ENCODE data around the gene IPO13. TPM values are rescaled to one million over a fixed set of nuclear protein-coding genes. Genes with fewer than 3 reads are reported as not detected.

IPO13 gene
- total and polyA plus RNA-seq, 10 of the 15 experiments (the other 5 are each of a cell fraction or from before 2014, with no cell fraction given): 7.1 to 26.6 (median 15.9) TPM

- in situ Hi-C loops (cut with MboI) (no loop called here), intact Hi-C loops (cut with micrococcal nuclease; ENCODE audit: unreplicated experiment) (no loop called here)
- H3K4me1 ChIP-seq (ENCODE audit: control insufficient read depth, insufficient read depth, low read length): peaks cover 20% of the 10 kb centered on the region
- CTCF ChIA-PET: interaction anchor here (0.7 to 2.0 kb wide), 4 partner anchors 28 to 320 kb away, joined by 3 to 6 read pairs (median 3); partner anchors contain the start of gene DMAP1
- H3K4me3 ChIP-seq: peak overlapping the region; percentile 98; the same call in 1 of the 2 replicates
- H3K9ac ChIP-seq (ENCODE audit: control insufficient read depth, insufficient read depth, low read length): peak overlapping the region; percentile 89; the same call in 1 of the 2 replicates
- RAD21 ChIA-PET (ENCODE audit: unreplicated experiment): interaction anchor here (2.6 kb wide), 1 partner anchor 208 kb away, joined by 6 read pairs; no protein-coding TSS in a partner anchor
- peaks cover 33% of the 10 kb centered on the region for H3K79me2 ChIP-seq (ENCODE audit: control insufficient read depth, insufficient read depth, low read length)
- SMC1A ChIA-PET (ENCODE audit: uncharacterized antibody, unreplicated experiment): no interaction called here
- POLR2A ChIA-PET: interaction anchor here (1.1 kb wide), 1 partner anchor 322 kb away, joined by 3 read pairs; the partner anchor contains the start of gene KDM4A
- DNase-seq (ENCODE audit: low read depth, low spot score): no peak
- peaks cover 9 to 11% of the 10 kb centered on the region in 2 experiments for H3K36me3 ChIP-seq (ENCODE audit: control insufficient read depth in 2 of 2, insufficient read depth in 2 of 2, low read length in 1 of 2)
- FAIRE-seq: no peak
- H3K4me2 ChIP-seq (ENCODE audit: control insufficient read depth, insufficient read depth): peak overlapping the region; percentile 93
- WGBS (ENCODE audit: insufficient coverage, insufficient replicate concordance, low lambda C conversion rate, missing lambda C conversion rate): 97% methylated on average over 17 of the region's 17 CpGs
- BruUV-seq (replicated peaks): no TSS peak
- no peaks in the 10 kb centered on the region for H4K20me1 ChIP-seq (ENCODE audit: control insufficient read depth, insufficient read depth)
- no peak overlapping the region for H2AFZ ChIP-seq (ENCODE audit: control insufficient read depth, low read depth, low read length)
- H3K27ac ChIP-seq (ENCODE audit: control insufficient read depth, insufficient read depth): no peak overlapping the region
- TF ChIP-seq E4F1 (IDR thresholded peaks at IDR 0.05; ENCODE audit: borderline replicate concordance, partially characterized antibody): no peak
- no peaks in the 10 kb centered on the region for H3K9me3 ChIP-seq (replicated peaks; ENCODE audit: control insufficient read depth, insufficient read depth, low read length)
- no peak for ATAC-seq
- H3K27me3 ChIP-seq (replicated peaks in 1 of 2; ENCODE audit: control insufficient read depth in 2 of 2, insufficient read depth in 2 of 2, low read length in 1 of 2): no peaks in the 10 kb centered on the region
Measured at GRCh38 chr1:43971336-43971980, 24.7 kb downstream of the IPO13 start.

DNA sequence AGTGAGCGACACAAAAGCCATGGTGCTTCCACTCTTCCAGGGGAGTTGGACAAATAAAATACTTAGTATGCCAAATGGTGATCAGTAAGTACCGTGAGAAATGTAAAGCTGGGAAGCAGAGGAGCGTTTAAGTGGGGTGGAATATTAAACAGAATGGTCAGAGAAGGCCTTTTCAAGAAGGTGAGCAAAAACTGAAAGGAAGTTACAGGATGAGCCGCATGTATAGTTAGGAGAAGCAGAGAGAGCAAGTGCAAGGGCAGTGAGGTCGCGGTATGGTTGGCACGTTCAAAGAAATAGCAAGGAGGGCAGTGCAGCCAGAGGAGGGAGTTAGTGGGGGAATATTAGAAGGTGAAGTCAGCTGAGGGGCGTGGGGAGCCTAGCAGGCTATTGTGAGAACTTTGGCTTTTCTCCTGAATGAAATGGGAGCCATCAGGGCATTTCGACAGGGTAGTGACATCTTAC lies 27.3 kb downstream of the IPO13 start:
- FAIRE-seq (no peak), ATAC-seq (no peak; the same call in 1 of the 3 replicates), DNase-seq (ENCODE audit: low read depth, low spot score) (no peak)
- Histone ChIP-seq H3K4me3 (peak overlapping the region; percentile 82), H3K79me2 (ENCODE audit: control insufficient read depth, insufficient read depth, low read length) (peaks cover 46% of the 10 kb centered on the region), H4K20me1 (ENCODE audit: control insufficient read depth, insufficient read depth) (no peaks in the 10 kb centered on the region), H3K36me3 (ENCODE audit: control insufficient read depth in 2 of 2, insufficient read depth in 2 of 2, low read length in 1 of 2) (peaks cover 11 to 15% of the 10 kb centered on the region in 2 experiments), H3K9ac (ENCODE audit: control insufficient read depth, insufficient read depth, low read length) (peak overlapping the region; percentile 88), H3K9me3 (replicated peaks; ENCODE audit: control insufficient read depth, insufficient read depth, low read length) (no peaks in the 10 kb centered on the region), H3K4me1 (ENCODE audit: control insufficient read depth, insufficient read depth, low read length) (peaks cover 31% of the 10 kb centered on the region), H3K27ac (ENCODE audit: control insufficient read depth, insufficient read depth) (peak overlapping the region; percentile 73), H2AFZ (ENCODE audit: control insufficient read depth, low read depth, low read length) (peak overlapping the region; percentile 92), H3K27me3 (replicated peaks in 1 of 2; ENCODE audit: control insufficient read depth in 2 of 2, insufficient read depth in 2 of 2, low read length in 1 of 2) (no peaks in the 10 kb centered on the region), H3K4me2 (ENCODE audit: control insufficient read depth, insufficient read depth) (peak overlapping the region; percentile 97)
- ChIA-PET CTCF (interaction anchor here (0.7 to 1.1 kb wide), 3 partner anchors 20 to 69 kb away, joined by 3 read pairs; partner anchors contain the start of gene IPO13), SMC1A (ENCODE audit: uncharacterized antibody, unreplicated experiment) (no interaction called here), RAD21 (ENCODE audit: unreplicated experiment) (interaction anchor here (3.0 kb wide), 1 partner anchor 210 kb away, joined by 10 read pairs; no protein-coding TSS in a partner anchor), POLR2A (interaction anchor here (0.6 to 3.8 kb wide), 4 partner anchors 15 to 1762 kb away, joined by 3 to 18 read pairs (median 6); partner anchors contain the start of gene IPO13)
- 0 out of 2 replicates have a peak, but pooled peaks have one; percentile 21 for TF ChIP-seq RELB (IDR thresholded peaks at IDR 0.05; ENCODE audit: low read depth)
- TF ChIP-seq SIN3A (IDR thresholded peaks at IDR 0.05; ENCODE audit: low read depth, low read length): no peak
- in situ Hi-C loops (cut with MboI) (no loop called here), intact Hi-C loops (cut with micrococcal nuclease; ENCODE audit: unreplicated experiment) (loop anchor here (2.0 kb wide), 1 partner anchor 27 kb away; the partner anchor contains the start of gene IPO13)
- WGBS (ENCODE audit: insufficient coverage, insufficient replicate concordance, low lambda C conversion rate, missing lambda C conversion rate): 45% methylated on average over 9 of the region's 9 CpGs
- BruUV-seq (replicated peaks): no TSS peak

All from GM12878 (cell line).